Naive thymus-derived CD4-positive, alpha-beta T cell (primary cell): ENCODE results near the gene SLC6A7. TPM values are rescaled to one million over a fixed set of nuclear protein-coding genes. Genes with fewer than 3 reads are reported as not detected.

ENCODE experiments used
- ATAC-seq: fragments of 150-1000 bp; cut with Tn5 transposase; 2 replicates; pipeline ENCODE4 v1.10.0; 2021; ENCODE audit warnings: mild to moderate bottlenecking, moderate library complexity
- CTCF ChIA-PET: fragments of 350-600 bp; sonication (Branson Sonifier 250); formaldehyde crosslinking; loops from one replicate; lab custom pipeline; 2021; ENCODE audit warnings: antibody characterized with exemption; lab: Charles Lee
- POLR2A ChIA-PET: fragments of 350-600 bp; sonication (Branson Sonifier 250); formaldehyde crosslinking; loops from one replicate; lab custom pipeline; 2021; ENCODE audit warnings: antibody characterized with exemption, inconsistent platforms; lab: Charles Lee
- DNase-seq, 9 donors: peaks; one replicate each; pipeline versions ENCODE4 v3.0.0 to v3.0.0-alpha.2; 2020 to 2022; ENCODE audit warnings: mixed read lengths in 1 of 9
- H3K27ac ChIP-seq: one replicate; pipeline ENCODE4 v1.7.0; 2013; ENCODE audit warnings: mild to moderate bottlenecking, low read depth, low read length, moderate library complexity
- H3K27me3 ChIP-seq, 2 donors: one replicate each; pipeline ENCODE4 v1.7.0; 2013; ENCODE audit warnings: low read length in 2 of 2, mild to moderate bottlenecking in 2 of 2, moderate library complexity in 2 of 2; ENCODE audit not compliant: control insufficient read depth in 2 of 2, insufficient read depth in 2 of 2
- H3K36me3 ChIP-seq, 3 experiments: 1 replicate in 2 of 3; 2 replicates in 1 of 3; pipeline ENCODE4 v1.7.0; 2013; ENCODE audit warnings: low read length in 3 of 3, mild to moderate bottlenecking in 3 of 3, moderate library complexity in 1 of 3; ENCODE audit not compliant: insufficient read depth in 3 of 3, control insufficient read depth in 2 of 3
- H3K4me1 ChIP-seq, 2 donors: one replicate each; pipeline ENCODE4 v1.7.0; 2013; ENCODE audit warnings: low read length in 2 of 2, mild to moderate bottlenecking in 2 of 2, moderate library complexity in 1 of 2; ENCODE audit not compliant: control insufficient read depth in 2 of 2, insufficient read depth in 2 of 2
- H3K4me3 ChIP-seq: 2 replicates; pipeline ENCODE4 v1.7.0; 2013; ENCODE audit warnings: mild to moderate bottlenecking, low read length
- H3K9me3 ChIP-seq, 3 experiments: 1 replicate in 2 of 3; 2 replicates in 1 of 3; pipeline ENCODE4 v1.7.0; 2013; ENCODE audit warnings: low read length in 3 of 3; ENCODE audit not compliant: control insufficient read depth in 2 of 3
- H3K27ac Mint-ChIP-seq, 9 donors: one replicate each; pipeline ENCODE4 v1.8.0; 2020 to 2022; ENCODE audit warnings: mixed read lengths in 9 of 9, mild to moderate bottlenecking in 8 of 9, moderate library complexity in 5 of 9, inconsistent platforms in 2 of 9
- H3K27me3 Mint-ChIP-seq, 5 donors: one replicate each; pipeline ENCODE4 v1.8.0; 2021 to 2022; ENCODE audit warnings: mixed read lengths in 5 of 5, mild to moderate bottlenecking in 1 of 5
- H3K36me3 Mint-ChIP-seq, 5 donors: one replicate each; pipeline ENCODE4 v1.8.0; 2020 to 2022; ENCODE audit warnings: mixed read lengths in 5 of 5, mild to moderate bottlenecking in 3 of 5, inconsistent platforms in 1 of 5
- H3K4me1 Mint-ChIP-seq, 7 donors: one replicate each; pipeline ENCODE4 v1.8.0; 2020 to 2022; ENCODE audit warnings: mixed read lengths in 7 of 7, mild to moderate bottlenecking in 3 of 7, inconsistent platforms in 1 of 7
- H3K4me3 Mint-ChIP-seq, 10 donors: one replicate each; pipeline ENCODE4 v1.8.0; 2020 to 2022; ENCODE audit warnings: mild to moderate bottlenecking in 10 of 10, mixed read lengths in 10 of 10, moderate library complexity in 6 of 10, inconsistent platforms in 2 of 10
- H3K9me3 Mint-ChIP-seq, 11 donors: one replicate each; pipeline ENCODE4 v1.8.0; 2020 to 2022; ENCODE audit warnings: mixed read lengths in 11 of 11, mild to moderate bottlenecking in 4 of 11, inconsistent platforms in 1 of 11, moderate library complexity in 1 of 11
- intact Hi-C, 2 donors: fragments of 100-400 bp; cut with micrococcal nuclease; formaldehyde crosslinking; loops; one replicate each; pipeline ENCODE4 v1.15.1; 2023
- polyA plus RNA-seq, 2 donors: library from polyadenylated mRNA; unstranded; fragments of 300-500 nt; fragmentation: Illumina TruSeq; gene quantifications; one replicate each; pipeline ENCODE4 v1.2.3, GENCODE V29; 2021
- total RNA-seq, 6 experiments: library from RNA in 5 of 6; stranded (reverse) in 5 of 6; gene quantifications; 1 replicate in 5 of 6; 2 replicates in 1 of 6; pipeline ENCODE4 v1.2.3 and lab custom pipeline; 2021 to 2026

SLC6A7 gene
- total and polyA plus RNA-seq, 7 experiments from 2014 or later = not detected

DNA sequence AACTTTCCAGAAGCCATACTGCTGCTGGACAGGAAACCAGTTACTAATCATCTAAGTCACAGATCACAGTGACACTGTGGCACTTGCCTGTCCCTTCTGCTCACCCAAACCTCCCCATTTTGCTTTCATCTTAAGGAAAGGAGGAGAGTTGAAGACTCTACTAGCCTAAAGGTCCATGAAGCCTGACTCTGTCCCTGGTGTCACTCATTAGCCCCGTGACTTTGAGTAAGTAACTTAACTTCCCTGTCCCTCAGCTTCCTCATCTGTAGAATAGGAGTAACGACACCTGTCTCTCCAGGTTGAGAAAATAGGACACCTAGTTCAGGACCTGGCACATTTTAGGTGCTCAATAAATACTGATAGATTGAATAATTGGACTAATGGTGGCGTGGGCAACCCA lies 536 bp upstream of the SLC6A7 start:
- Mint-ChIP-seq H3K27me3 (peaks cover 24 to 48% (median 34%) of the 10 kb centered on the region in 5 donors), H3K4me1 (peaks cover 0 to 1% (median 0%) of the 10 kb centered on the region in 7 donors), H3K36me3 (no peaks in the 10 kb centered on the region), H3K4me3 (no peak overlapping the region), H3K9me3 (no peaks in the 10 kb centered on the region), H3K27ac (no peak overlapping the region)
- intact Hi-C loops = no loop called here
- DNase-seq = no peak
- Histone ChIP-seq H3K36me3 (no peaks in the 10 kb centered on the region), H3K4me3 (no peak overlapping the region), H3K9me3 (no peaks in the 10 kb centered on the region), H3K27me3 (no peaks in the 10 kb centered on the region), H3K27ac (no peak overlapping the region), H3K4me1 (no peaks in the 10 kb centered on the region)
- CTCF ChIA-PET = no interaction called here
- no peak for ATAC-seq
- POLR2A ChIA-PET = no interaction called here

DNA sequence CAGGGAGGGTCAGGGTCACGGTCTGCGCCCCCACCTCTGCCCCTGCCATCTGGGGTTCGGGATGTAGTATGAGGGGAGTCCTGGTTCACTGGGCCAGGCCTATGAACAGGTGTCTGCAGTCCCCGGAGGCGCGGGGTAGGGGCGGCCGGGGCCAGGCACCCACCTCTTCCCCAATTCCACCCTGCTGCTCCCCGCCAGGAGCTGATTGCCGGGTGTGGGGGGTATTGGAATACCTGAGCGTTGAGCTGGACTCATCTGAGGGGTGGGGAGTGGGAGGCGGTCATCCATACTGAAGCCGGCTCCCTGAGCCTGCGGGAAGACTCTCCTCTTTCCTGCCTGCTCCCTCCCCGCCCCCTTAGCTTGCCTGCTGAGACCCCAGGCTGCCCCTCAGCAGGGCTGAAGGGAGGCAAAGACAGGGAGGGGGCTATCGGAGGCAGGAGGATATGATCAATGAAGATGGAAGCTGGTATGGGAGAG lies 679 bp downstream of the SLC6A7 start:
- no peak overlapping the region for H3K4me3 Mint-ChIP-seq
- no peak for ATAC-seq
- H3K27ac Mint-ChIP-seq = no peak overlapping the region

DNA sequence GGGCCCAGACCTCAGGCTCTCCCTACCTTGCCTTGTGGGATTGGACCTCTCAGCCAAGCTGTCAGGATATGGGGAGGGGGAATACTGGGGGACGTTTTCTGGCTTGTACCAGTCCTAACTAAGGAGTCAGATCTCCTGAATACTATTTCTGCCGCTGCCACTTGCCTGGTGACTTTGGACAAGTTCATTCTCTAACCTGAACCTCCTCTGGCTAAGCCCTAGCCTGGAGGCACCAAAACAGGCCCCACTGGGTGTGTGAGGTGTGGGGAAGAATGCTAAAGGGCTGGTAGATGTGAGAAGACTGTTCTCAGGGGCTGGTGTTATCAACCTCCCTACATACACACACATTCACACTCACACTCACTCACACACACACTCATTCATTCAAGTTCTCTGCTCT lies 1.1 kb downstream of the SLC6A7 start:
- POLR2A ChIA-PET = no interaction called here

More for the DNA sequence above, 679 bp downstream of the SLC6A7 start:
- Histone ChIP-seq H3K4me3 (no peak overlapping the region), H3K36me3 (no peaks in the 10 kb centered on the region), H3K27me3 (no peaks in the 10 kb centered on the region), H3K4me1 (no peaks in the 10 kb centered on the region), H3K9me3 (no peaks in the 10 kb centered on the region), H3K27ac (no peak overlapping the region)
- DNase-seq = no peak
- no peaks in the 10 kb centered on the region for H3K36me3 Mint-ChIP-seq
- peaks cover 24 to 48% (median 37%) of the 10 kb centered on the region in 5 donors for H3K27me3 Mint-ChIP-seq
- H3K4me1 Mint-ChIP-seq = no peaks in the 10 kb centered on the region
- ChIA-PET CTCF (no interaction called here), POLR2A (no interaction called here)
- no peaks in the 10 kb centered on the region for H3K9me3 Mint-ChIP-seq
- intact Hi-C loops = no loop called here

DNA sequence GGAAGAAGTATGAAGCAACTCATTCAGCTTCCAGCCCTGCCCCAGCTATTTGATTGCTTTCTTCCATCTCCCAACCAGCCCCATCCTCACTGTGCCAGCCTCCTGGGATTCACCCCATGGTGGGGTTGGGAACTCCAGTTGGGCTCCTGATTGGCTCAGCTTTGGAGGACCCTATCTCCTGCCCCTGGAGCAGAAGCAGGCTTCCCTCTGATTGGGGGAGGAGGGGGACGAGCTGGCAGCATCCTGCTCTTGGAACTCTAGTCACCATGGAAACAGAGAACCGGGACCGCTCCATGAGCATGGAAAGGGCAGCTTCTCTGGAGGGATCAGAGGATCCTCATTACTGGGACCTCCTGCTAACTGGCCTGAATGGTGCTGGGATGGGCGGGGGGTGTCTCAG lies 2.6 kb downstream of the SLC6A7 start:
- Mint-ChIP-seq H3K36me3 (no peaks in the 10 kb centered on the region), H3K27ac (no peak overlapping the region), H3K9me3 (no peaks in the 10 kb centered on the region), H3K4me3 (no peak overlapping the region), H3K27me3 (peaks cover 24 to 43% (median 35%) of the 10 kb centered on the region in 5 donors), H3K4me1 (peaks cover 0 to 1% (median 0%) of the 10 kb centered on the region in 7 donors)
- Histone ChIP-seq H3K9me3 (no peaks in the 10 kb centered on the region), H3K27me3 (no peaks in the 10 kb centered on the region), H3K36me3 (no peaks in the 10 kb centered on the region), H3K4me3 (no peak overlapping the region), H3K4me1 (no peaks in the 10 kb centered on the region), H3K27ac (no peak overlapping the region)
- no peak for ATAC-seq
- no peak for DNase-seq
- CTCF ChIA-PET = no interaction called here
- POLR2A ChIA-PET = no interaction called here
- intact Hi-C loops = no loop called here

More for the DNA sequence above, 1.1 kb downstream of the SLC6A7 start:
- ATAC-seq (no peak), DNase-seq (no peak)
- no peak overlapping the region for H3K27ac ChIP-seq
- H3K36me3 ChIP-seq = no peaks in the 10 kb centered on the region
- Mint-ChIP-seq H3K9me3 (no peaks in the 10 kb centered on the region), H3K36me3 (no peaks in the 10 kb centered on the region), H3K4me1 (no peaks in the 10 kb centered on the region), H3K27ac (no peak overlapping the region), H3K4me3 (no peak overlapping the region), H3K27me3 (peaks cover 24 to 48% (median 37%) of the 10 kb centered on the region in 5 donors)
- H3K27me3 ChIP-seq = no peaks in the 10 kb centered on the region
- intact Hi-C loops = no loop called here
- no peaks in the 10 kb centered on the region for H3K9me3 ChIP-seq
- H3K4me3 ChIP-seq = no peak overlapping the region
- CTCF ChIA-PET = no interaction called here
- no peaks in the 10 kb centered on the region for H3K4me1 ChIP-seq

DNA sequence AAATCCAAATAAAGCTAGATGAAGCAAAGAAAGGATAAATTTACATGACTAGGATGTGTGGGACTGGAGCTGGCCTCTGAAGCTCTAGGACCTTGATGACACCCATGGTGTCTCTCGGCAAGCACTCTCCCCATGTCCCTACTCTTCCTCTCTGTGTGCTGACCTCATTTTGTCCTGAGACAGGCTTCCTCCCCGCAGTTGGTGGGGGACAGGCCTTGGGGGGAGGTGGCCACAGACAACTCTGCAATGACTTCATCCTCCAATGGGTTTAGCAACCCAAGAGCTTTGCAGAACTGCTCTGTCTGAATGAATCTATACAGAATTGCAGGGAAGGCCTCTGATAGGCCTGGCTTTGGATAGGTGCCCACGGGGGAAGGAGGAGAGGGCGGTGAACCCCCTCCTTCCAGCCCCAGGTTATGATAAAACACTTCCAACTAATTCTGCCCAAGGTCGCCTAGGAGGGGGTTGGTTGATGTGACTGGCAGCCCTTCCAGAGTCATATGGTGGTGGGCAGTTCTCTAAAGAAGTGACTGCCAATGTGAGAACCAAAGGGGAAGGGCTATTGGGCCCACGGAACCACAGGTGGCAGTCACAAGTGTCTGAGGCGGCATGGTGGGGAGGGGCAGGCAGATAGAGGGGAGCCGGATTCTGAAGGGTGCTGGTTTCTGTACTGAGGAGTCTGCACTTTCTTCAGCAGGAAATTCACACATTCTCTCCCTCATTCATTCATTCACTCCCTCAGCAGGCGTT lies 6.0 kb downstream of the SLC6A7 start:
- ATAC-seq (no peak), DNase-seq (no peak)
- H3K27me3 Mint-ChIP-seq = peaks cover 13 to 35% (median 20%) of the 10 kb centered on the region in 5 donors
- H3K9me3 Mint-ChIP-seq = no peaks in the 10 kb centered on the region
- H3K27me3 ChIP-seq = no peaks in the 10 kb centered on the region
- H3K4me3 Mint-ChIP-seq = no peak overlapping the region
- H3K36me3 ChIP-seq = no peaks in the 10 kb centered on the region
- H3K36me3 Mint-ChIP-seq = no peaks in the 10 kb centered on the region
- ChIA-PET POLR2A (no interaction called here), CTCF (no interaction called here)
- no peak overlapping the region for H3K27ac ChIP-seq
- H3K9me3 ChIP-seq = no peaks in the 10 kb centered on the region
- H3K4me1 ChIP-seq = no peaks in the 10 kb centered on the region
- H3K4me1 Mint-ChIP-seq = peaks cover 0 to 1% (median 0%) of the 10 kb centered on the region in 7 donors
- intact Hi-C loops = no loop called here
- H3K27ac Mint-ChIP-seq = no peak overlapping the region
- no peak overlapping the region for H3K4me3 ChIP-seq

DNA sequence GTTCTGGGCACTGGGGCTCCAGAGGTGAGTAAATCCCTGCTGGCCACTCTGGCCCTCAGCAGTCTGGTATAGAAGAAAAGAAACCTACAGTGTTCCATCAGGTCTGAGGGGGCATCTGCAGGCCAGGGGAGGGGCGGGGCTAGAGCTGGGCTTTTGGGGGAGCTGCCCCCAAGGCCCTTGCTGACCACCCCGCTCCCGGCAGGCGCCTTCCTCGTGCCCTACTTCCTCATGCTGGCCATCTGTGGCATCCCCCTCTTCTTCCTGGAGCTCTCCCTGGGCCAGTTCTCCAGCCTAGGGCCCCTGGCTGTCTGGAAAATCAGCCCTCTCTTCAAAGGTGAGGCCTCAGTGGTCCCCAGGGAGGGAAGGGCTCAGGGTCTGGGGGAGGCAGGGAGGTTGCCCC lies 6.7 kb downstream of the SLC6A7 start:
- Mint-ChIP-seq H3K4me3 (no peak overlapping the region), H3K4me1 (peaks cover 0 to 1% (median 0%) of the 10 kb centered on the region in 7 donors), H3K27ac (no peak overlapping the region), H3K36me3 (no peaks in the 10 kb centered on the region), H3K27me3 (peaks cover 8 to 31% (median 20%) of the 10 kb centered on the region in 5 donors), H3K9me3 (no peaks in the 10 kb centered on the region)
- H3K4me1 ChIP-seq = no peaks in the 10 kb centered on the region
- ChIA-PET CTCF (no interaction called here), POLR2A (no interaction called here)
- DNase-seq (no peak), ATAC-seq (no peak)
- no peak overlapping the region for H3K27ac ChIP-seq
- intact Hi-C loops = no loop called here
- no peaks in the 10 kb centered on the region for H3K36me3 ChIP-seq
- no peak overlapping the region for H3K4me3 ChIP-seq
- H3K9me3 ChIP-seq = no peaks in the 10 kb centered on the region
- H3K27me3 ChIP-seq = no peaks in the 10 kb centered on the region

DNA sequence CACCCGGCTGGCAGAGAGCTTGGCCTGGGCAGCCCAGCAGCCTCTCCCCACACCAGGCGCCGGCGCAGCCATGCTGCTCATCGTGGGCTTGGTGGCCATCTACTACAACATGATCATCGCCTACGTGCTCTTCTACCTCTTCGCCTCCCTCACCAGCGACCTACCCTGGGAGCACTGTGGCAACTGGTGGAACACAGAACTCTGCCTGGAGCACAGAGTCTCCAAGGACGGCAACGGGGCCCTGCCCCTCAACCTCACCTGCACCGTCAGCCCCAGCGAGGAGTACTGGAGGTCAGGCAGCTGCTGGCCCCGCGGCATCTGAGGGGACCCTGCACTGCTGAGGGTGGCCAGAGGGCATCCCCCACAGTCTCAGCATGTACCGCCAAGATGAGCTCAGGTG lies 7.1 kb downstream of the SLC6A7 start:
- ChIA-PET CTCF (no interaction called here), POLR2A (no interaction called here)
- Mint-ChIP-seq H3K36me3 (no peaks in the 10 kb centered on the region), H3K4me3 (no peak overlapping the region), H3K9me3 (no peaks in the 10 kb centered on the region), H3K27me3 (peaks cover 4 to 28% (median 16%) of the 10 kb centered on the region in 5 donors), H3K4me1 (peaks cover 0 to 1% (median 0%) of the 10 kb centered on the region in 7 donors), H3K27ac (peak overlapping the region in 1 of 9 donors; percentile 43)
- H3K4me3 ChIP-seq = no peak overlapping the region
- no peak for ATAC-seq
- H3K4me1 ChIP-seq = no peaks in the 10 kb centered on the region
- no peaks in the 10 kb centered on the region for H3K9me3 ChIP-seq
- no peaks in the 10 kb centered on the region for H3K27me3 ChIP-seq
- H3K36me3 ChIP-seq = no peaks in the 10 kb centered on the region
- DNase-seq = no peak
- no peak overlapping the region for H3K27ac ChIP-seq
- intact Hi-C loops = no loop called here
